Urinary bladder (tissue), 4 donors: ENCODE measurements around the gene SRGAP3. TPM values are rescaled to one million over a fixed set of nuclear protein-coding genes. Genes with fewer than 3 reads are reported as not detected.

Source experiments
- DNase-seq: peaks from one replicate; pipeline ENCODE4 v3.0.0-alpha.2; 2015; ENCODE audit errors: extremely low spot score
- H3K27ac ChIP-seq: one replicate; pipeline ENCODE4 v1.5.1; 2013; ENCODE audit warnings: low read depth, mild to moderate bottlenecking, moderate library complexity
- H3K36me3 ChIP-seq: one replicate; pipeline ENCODE4 v1.6.1; 2013; ENCODE audit warnings: mild to moderate bottlenecking, moderate library complexity; ENCODE audit not compliant: insufficient read depth
- H3K4me1 ChIP-seq: one replicate; pipeline ENCODE4 v1.6.1; 2013; ENCODE audit warnings: mild to moderate bottlenecking, moderate library complexity; ENCODE audit not compliant: insufficient read depth
- H3K4me3 ChIP-seq: one replicate; pipeline ENCODE4 v1.5.1; 2013; ENCODE audit warnings: low read depth, low read length
- WGBS: extraction: QIAGEN DNeasy Blood & Tissue Kit; methylation state at CpG from one replicate; pipeline ENCODE4 v1.1.7; 2013; 5-methylcytosine and 5-hydroxymethylcytosine counted together
- polyA plus RNA-seq: library from polyadenylated mRNA; stranded (reverse); fragments of 200-250 nt; gene quantifications from one replicate; pipeline ENCODE4 v1.2.3, GENCODE V29; 2013
- total RNA-seq: library from RNA; depleted of rRNA; stranded (reverse); fragments of >200 nt; gene quantifications from one replicate; pipeline ENCODE4 v1.2.3, GENCODE V29; 2014
- donor health status: healthy with polysubstance abuse.
- donor health status: healthy.

The SRGAP3 gene
- total and polyA plus RNA-seq, 2 donors = 3.1 to 21.4 TPM

- H3K27ac ChIP-seq = no peak overlapping the region
- H3K36me3 ChIP-seq = no peaks in the 10 kb centered on the region
- WGBS = 94% methylated on average over 15 of the region's 15 CpGs
- DNase-seq = no peak
- no peak overlapping the region for H3K4me3 ChIP-seq
- H3K4me1 ChIP-seq = no peaks in the 10 kb centered on the region
Measured at GRCh38 chr3:8994226-8994625, 255.2 kb downstream of the SRGAP3 start.

- 92% methylated on average over 5 of the region's 5 CpGs for WGBS
- no peak for DNase-seq
- no peak overlapping the region for H3K27ac ChIP-seq
- no peak overlapping the region for H3K4me3 ChIP-seq
- H3K36me3 ChIP-seq = no peaks in the 10 kb centered on the region
- H3K4me1 ChIP-seq = no peaks in the 10 kb centered on the region
Measured at GRCh38 chr3:8993331-8993730, 256.1 kb downstream of the SRGAP3 start.

GRCh38 chr3:8992854-8993253 is 256.6 kb downstream of the SRGAP3 start:
- WGBS = 81% methylated on average over 11 of the region's 11 CpGs
- H3K4me3 ChIP-seq = no peak overlapping the region
- no peaks in the 10 kb centered on the region for H3K36me3 ChIP-seq

GRCh38 chr3:8992199-8992598 is 257.2 kb downstream of the SRGAP3 start:
- no peaks in the 10 kb centered on the region for H3K36me3 ChIP-seq
- 92% methylated on average over 4 of the region's 4 CpGs for WGBS

More at GRCh38 chr3:8992854-8993253, 256.6 kb downstream of the SRGAP3 start:
- no peak for DNase-seq
- Histone ChIP-seq H3K4me1 (no peaks in the 10 kb centered on the region), H3K27ac (no peak overlapping the region)

DNA sequence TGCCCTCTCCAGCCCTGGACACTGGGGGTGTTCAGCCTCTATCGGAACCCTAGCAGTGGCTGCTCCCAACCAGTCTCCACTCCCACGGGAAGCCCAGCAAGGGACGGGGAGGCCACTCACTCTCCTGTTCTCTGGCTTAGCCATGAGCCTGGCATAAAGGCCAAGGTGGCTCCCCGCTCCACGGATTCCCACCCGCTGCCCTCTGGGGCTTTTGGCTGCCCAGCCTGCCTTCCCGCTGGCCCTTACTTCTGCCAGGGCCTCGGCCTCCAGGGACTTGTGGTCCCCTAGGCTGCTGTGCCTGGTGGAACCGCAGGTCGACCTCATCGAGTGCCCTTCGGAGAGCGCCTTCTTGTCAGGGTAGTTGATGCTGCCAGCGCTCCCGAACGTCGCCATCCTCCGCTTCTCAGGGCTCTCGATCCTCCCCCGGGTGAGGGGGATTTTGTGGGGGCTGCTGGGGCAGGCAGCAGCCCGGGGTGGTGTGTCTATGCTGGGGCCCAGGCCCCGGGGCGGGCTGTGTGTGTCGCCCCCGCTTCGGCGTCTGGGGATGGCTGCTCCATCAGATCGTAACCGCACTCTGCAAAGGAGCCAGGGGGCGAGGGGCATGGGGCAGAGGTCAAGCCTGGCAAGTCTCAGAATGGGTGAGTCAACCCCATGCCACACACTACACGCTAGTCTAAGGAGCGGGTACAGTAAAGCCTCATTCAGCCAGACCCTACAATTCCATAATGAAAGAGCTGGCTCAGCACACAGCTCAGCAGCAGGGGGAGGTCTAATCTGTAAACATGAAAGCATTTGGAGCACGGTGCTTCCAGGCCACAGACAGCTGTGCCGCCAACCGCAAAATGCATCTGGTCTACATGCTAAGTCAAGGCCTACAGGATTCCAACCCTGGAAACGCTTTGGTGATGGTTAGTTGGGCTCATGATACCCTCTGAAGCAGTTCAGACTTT is 258.9 kb downstream of the SRGAP3 start:
- no peak overlapping the region for H3K27ac ChIP-seq
- H3K4me1 ChIP-seq = no peaks in the 10 kb centered on the region
- H3K4me3 ChIP-seq = no peak overlapping the region
- DNase-seq = no peak
- H3K36me3 ChIP-seq = no peaks in the 10 kb centered on the region
- 90% methylated on average over 36 of the region's 36 CpGs for WGBS

More at GRCh38 chr3:8992199-8992598, 257.2 kb downstream of the SRGAP3 start:
- no peak for DNase-seq
- Histone ChIP-seq H3K4me1 (no peaks in the 10 kb centered on the region), H3K27ac (no peak overlapping the region), H3K4me3 (no peak overlapping the region)

DNA sequence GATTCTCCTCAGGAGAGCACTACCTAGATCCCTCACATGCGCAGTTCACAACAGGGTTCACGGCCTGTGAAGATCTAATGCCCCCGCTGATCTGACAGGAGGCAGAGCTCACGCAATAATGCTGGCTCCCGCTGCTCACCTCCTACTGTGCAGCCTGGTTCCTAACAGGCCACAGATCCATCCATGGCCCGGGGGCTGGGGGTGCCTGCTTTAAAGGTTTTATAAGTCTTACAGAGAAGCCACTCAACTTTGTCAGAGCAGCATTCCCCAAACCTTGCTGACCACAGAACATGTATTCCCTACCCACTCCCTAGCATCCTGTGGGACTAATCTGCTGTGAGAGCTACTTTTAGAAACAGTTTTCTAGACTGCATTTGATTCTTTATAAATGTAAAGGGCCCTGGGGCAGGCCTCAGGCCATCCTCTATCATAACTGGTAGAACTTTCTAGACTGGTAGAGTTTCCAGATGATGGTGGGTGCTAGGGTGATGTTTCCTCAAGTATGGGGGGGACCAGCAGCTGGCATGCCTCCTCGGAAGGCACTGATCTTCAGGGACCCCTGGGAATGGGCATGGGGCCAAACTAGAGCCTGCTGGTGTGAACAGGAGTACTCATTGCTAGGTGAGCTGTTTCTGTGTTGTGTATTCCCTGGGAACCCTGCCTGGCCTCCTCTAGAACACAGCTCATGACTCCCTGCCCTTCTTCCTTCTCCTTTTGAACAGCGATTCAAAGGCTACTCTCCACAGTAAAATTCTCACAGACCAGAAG is 260.5 kb downstream of the SRGAP3 start:
- Histone ChIP-seq H3K4me1 (no peaks in the 10 kb centered on the region), H3K4me3 (no peak overlapping the region), H3K27ac (no peak overlapping the region), H3K36me3 (no peaks in the 10 kb centered on the region)
- DNase-seq = no peak
- 88% methylated on average over 8 of the region's 8 CpGs for WGBS

DNA sequence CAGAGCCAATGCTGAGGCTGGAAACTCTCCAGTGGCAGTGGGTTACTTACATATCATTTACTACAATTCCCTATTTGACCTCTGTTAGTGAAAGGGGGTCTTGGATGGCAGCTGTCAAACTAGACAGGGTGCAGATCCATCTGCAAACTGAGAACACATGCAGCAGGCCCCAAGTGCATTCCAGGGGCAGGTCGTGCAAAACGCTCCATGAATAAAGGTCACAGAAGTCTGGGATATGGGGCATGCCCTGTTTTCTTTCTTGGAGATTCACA is 261.1 kb downstream of the SRGAP3 start:
- DNase-seq = no peak
- Histone ChIP-seq H3K4me1 (no peaks in the 10 kb centered on the region), H3K4me3 (no peak overlapping the region), H3K27ac (no peak overlapping the region), H3K36me3 (no peaks in the 10 kb centered on the region)
- WGBS = 54% methylated on average over 2 of the region's 2 CpGs

GRCh38 chr3:8987645-8988383 is 261.6 kb downstream of the SRGAP3 start:
- no peak for DNase-seq

GRCh38 chr3:8987226-8987625 is 262.2 kb downstream of the SRGAP3 start:
- H3K36me3 ChIP-seq = no peaks in the 10 kb centered on the region
- H3K4me1 ChIP-seq = no peaks in the 10 kb centered on the region
- H3K4me3 ChIP-seq = no peak overlapping the region
- no peak for DNase-seq
- H3K27ac ChIP-seq = no peak overlapping the region
- WGBS = 76% methylated on average over 6 of the region's 6 CpGs

More at GRCh38 chr3:8987645-8988383, 261.6 kb downstream of the SRGAP3 start:
- Histone ChIP-seq H3K36me3 (no peaks in the 10 kb centered on the region), H3K4me3 (no peak overlapping the region), H3K27ac (no peak overlapping the region), H3K4me1 (no peaks in the 10 kb centered on the region)
- WGBS = 29% methylated on average over 15 of the region's 15 CpGs

- Histone ChIP-seq H3K36me3 (no peaks in the 10 kb centered on the region), H3K4me3 (no peak overlapping the region), H3K4me1 (no peaks in the 10 kb centered on the region), H3K27ac (no peak overlapping the region)
- DNase-seq = no peak
- WGBS = 82% methylated on average over 6 of the region's 6 CpGs
Measured at GRCh38 chr3:8986741-8987140, 262.7 kb downstream of the SRGAP3 start.

DNA sequence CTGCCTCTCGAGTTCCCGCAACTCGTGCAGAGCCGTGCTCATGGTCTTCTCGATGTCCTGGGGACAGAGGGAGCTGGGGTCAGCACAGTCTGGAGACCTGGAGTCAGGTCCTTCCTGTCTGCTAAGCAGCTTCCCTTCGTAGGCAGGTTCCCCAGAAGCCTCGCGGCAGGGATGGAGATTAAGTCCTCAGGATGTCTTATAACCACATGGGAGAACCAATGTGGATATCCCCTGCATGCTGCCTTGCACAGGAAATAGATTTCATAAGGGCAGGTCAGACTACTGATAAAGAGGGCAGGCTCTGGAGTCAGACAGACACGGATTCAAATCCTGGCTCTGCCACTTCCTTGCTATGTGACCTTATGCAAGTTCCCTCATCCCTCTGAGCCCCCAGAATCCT is 263.6 kb downstream of the SRGAP3 start:
- WGBS = 83% methylated on average over 9 of the region's 9 CpGs
- no peaks in the 10 kb centered on the region for H3K36me3 ChIP-seq
- H3K4me3 ChIP-seq = no peak overlapping the region
- H3K27ac ChIP-seq = no peak overlapping the region
- no peak for DNase-seq
- no peaks in the 10 kb centered on the region for H3K4me1 ChIP-seq

DNA sequence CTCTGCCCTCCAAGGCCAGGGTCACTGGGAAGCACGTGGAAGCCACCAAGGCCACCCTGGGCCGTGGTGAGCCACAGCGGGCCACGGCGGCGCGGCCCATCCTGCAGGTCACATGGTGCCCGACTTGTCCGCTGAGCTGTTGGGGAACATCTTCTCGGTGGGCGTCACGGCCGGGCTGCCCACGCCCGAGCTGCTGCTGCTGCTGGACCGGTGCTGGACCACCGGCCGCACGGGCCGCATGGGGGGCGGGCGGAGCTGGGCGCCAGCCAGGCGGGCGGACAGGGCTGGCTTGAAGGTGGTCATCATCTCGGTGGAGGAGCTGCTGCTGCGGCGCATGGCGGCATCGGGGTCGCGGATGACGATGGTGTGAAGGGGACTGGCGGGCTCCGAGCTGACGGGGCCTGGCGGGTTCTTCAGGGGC is 264.0 kb downstream of the SRGAP3 start:
- H3K36me3 ChIP-seq = no peaks in the 10 kb centered on the region
- H3K4me3 ChIP-seq = no peak overlapping the region
- no peak for DNase-seq
- H3K4me1 ChIP-seq = no peaks in the 10 kb centered on the region
- WGBS = 96% methylated on average over 37 of the region's 37 CpGs
- no peak overlapping the region for H3K27ac ChIP-seq

DNA sequence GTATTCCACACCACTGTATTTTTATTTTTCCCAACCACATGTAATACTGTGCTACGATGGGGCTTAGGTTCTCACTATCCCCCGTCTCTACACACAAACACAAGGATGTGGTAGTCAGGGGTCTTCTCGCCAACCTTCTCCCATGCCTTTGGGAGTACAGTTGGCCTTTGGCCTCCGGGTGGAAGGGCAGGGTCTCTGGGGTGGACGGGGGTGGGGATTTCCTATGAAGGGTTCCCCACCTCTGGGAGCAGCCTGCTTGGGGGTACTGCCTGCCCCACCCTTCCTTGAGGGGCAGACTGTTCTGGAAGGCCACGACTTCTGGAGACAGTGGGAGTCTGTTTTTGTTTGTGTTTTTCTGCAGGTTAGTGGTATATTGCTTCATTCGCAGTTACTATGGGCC is 264.9 kb downstream of the SRGAP3 start:
- no peak for DNase-seq
- H3K36me3 ChIP-seq = no peaks in the 10 kb centered on the region
- 92% methylated on average over 7 of the region's 7 CpGs for WGBS
- H3K4me3 ChIP-seq = no peak overlapping the region
- H3K4me1 ChIP-seq = no peaks in the 10 kb centered on the region
- H3K27ac ChIP-seq = no peak overlapping the region
